Astrocyte (in vitro differentiated cells and primary cell): ENCODE measurements around the gene STK4. TPM values are rescaled to one million over a fixed set of nuclear protein-coding genes. Genes with fewer than 3 reads are reported as not detected.

ENCODE experiments used
- DNase-seq: peaks from one replicate; pipeline ENCODE4 v3.0.0-alpha.2; 2010; ENCODE audit warnings: low read depth
- FAIRE-seq: peaks from 2 replicates; lab custom pipeline; 2011; peaks lifted over from hg19 to GRCh38; lab: Jason Lieb, UNC
- H2AFZ ChIP-seq: 2 replicates; pipeline ENCODE4 v1.6.0; 2012; ENCODE audit warnings: low read depth, low read length, inconsistent platforms
- H3K27ac ChIP-seq: 2 replicates; pipeline ENCODE4 v1.5.1; 2011; ENCODE audit warnings: low read depth, low read length, inconsistent platforms
- H3K27me3 ChIP-seq: 2 replicates; pipeline ENCODE4 v1.6.0; 2011; ENCODE audit warnings: low read length, inconsistent platforms; ENCODE audit not compliant: insufficient read depth
- H3K36me3 ChIP-seq: 2 replicates; pipeline ENCODE4 v1.5.1; 2011; ENCODE audit warnings: low read length, inconsistent platforms; ENCODE audit not compliant: insufficient read depth
- H3K4me1 ChIP-seq: 2 replicates; pipeline ENCODE4 v1.5.1; 2011; ENCODE audit warnings: low read length, inconsistent platforms; ENCODE audit not compliant: insufficient read depth
- H3K4me2 ChIP-seq: 2 replicates; pipeline ENCODE4 v1.6.0; 2012; ENCODE audit warnings: low read length, inconsistent platforms
- H3K4me3 ChIP-seq: 2 replicates; pipeline ENCODE4 v1.5.1; 2011; ENCODE audit warnings: low read depth, mild to moderate bottlenecking, low read length, inconsistent platforms; ENCODE audit not compliant: insufficient read depth
- H3K79me2 ChIP-seq: 2 replicates; pipeline ENCODE4 v1.6.0; 2012; ENCODE audit warnings: mild to moderate bottlenecking, low read length, inconsistent platforms; ENCODE audit not compliant: insufficient read depth
- H3K9ac ChIP-seq: 2 replicates; pipeline ENCODE4 v1.6.0; 2012; ENCODE audit warnings: mild to moderate bottlenecking, low read length, inconsistent platforms
- H3K9me3 ChIP-seq: 2 replicates; pipeline ENCODE4 v1.5.1; 2012; ENCODE audit warnings: low read depth, mild to moderate bottlenecking, low read length, inconsistent platforms; ENCODE audit not compliant: insufficient read depth
- H4K20me1 ChIP-seq: 2 replicates; pipeline ENCODE4 v1.6.0; 2012; ENCODE audit warnings: low read length, inconsistent platforms; ENCODE audit not compliant: insufficient read depth
- H3K27ac Mint-ChIP-seq: one replicate; pipeline ENCODE4 v1.8.0; 2021; ENCODE audit warnings: mild to moderate bottlenecking, mixed read lengths; ENCODE audit not compliant: unreplicated experiment
- H3K27me3 Mint-ChIP-seq: one replicate; pipeline ENCODE4 v1.8.0; 2021; ENCODE audit warnings: low read depth, mixed read lengths; ENCODE audit not compliant: unreplicated experiment
- H3K36me3 Mint-ChIP-seq: one replicate; pipeline ENCODE4 v1.8.0; 2021; ENCODE audit warnings: low read depth, mixed read lengths; ENCODE audit not compliant: unreplicated experiment
- H3K4me1 Mint-ChIP-seq: one replicate; pipeline ENCODE4 v1.8.0; 2021; ENCODE audit warnings: low read depth, mixed read lengths; ENCODE audit not compliant: unreplicated experiment
- H3K4me3 Mint-ChIP-seq: one replicate; pipeline ENCODE4 v1.8.0; 2021; ENCODE audit warnings: mild to moderate bottlenecking, moderate library complexity, mixed read lengths; ENCODE audit not compliant: unreplicated experiment
- H3K9me3 Mint-ChIP-seq: one replicate; pipeline ENCODE4 v1.8.0; 2021; ENCODE audit warnings: mild to moderate bottlenecking, mixed read lengths; ENCODE audit not compliant: unreplicated experiment
- EZH2 ChIP-seq: IDR thresholded peaks from 2 replicates; pipeline ENCODE4 v1.6.1; 2012; ENCODE audit warnings: mild to moderate bottlenecking, low read length, inconsistent platforms; ENCODE audit not compliant: insufficient read depth
- total RNA-seq: library from RNA; stranded (reverse); gene quantifications from 2 replicates; pipeline ENCODE4 v1.2.1, GENCODE V29; 2021
- TF ChIP-seq, protein P1 (sequence below): IDR thresholded peaks from 2 replicates; pipeline ENCODE4 v1.5.1; 2011; ENCODE audit warnings: low read depth, mild to moderate bottlenecking, inconsistent platforms, low read length, moderate library complexity; ENCODE audit not compliant: insufficient read depth

STK4 gene
- total RNA-seq, 1 donor from 2014 or later: 41.4 TPM

DNA sequence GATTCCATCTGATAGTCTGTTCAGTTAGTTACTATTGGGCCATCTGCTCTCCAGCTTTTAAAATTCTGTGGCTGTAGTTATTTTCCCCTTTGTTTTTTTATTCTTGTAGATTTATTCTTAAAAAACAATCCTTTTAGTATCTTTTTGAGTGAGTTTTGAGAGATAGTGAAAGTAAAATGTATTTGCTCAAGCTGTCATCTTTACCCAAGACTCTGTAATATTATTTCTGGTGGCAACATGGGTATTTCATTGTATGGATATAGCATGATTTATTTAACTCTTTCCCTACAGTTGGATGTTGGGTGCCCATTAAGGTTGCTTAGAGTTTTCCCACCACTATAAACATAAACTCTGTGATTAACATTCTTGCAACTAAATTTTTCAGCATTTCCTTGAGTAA is 24.6 kb downstream of the STK4 start:
- no peak for TF ChIP-seq EZH2
- TF ChIP-seq, protein P1, sequence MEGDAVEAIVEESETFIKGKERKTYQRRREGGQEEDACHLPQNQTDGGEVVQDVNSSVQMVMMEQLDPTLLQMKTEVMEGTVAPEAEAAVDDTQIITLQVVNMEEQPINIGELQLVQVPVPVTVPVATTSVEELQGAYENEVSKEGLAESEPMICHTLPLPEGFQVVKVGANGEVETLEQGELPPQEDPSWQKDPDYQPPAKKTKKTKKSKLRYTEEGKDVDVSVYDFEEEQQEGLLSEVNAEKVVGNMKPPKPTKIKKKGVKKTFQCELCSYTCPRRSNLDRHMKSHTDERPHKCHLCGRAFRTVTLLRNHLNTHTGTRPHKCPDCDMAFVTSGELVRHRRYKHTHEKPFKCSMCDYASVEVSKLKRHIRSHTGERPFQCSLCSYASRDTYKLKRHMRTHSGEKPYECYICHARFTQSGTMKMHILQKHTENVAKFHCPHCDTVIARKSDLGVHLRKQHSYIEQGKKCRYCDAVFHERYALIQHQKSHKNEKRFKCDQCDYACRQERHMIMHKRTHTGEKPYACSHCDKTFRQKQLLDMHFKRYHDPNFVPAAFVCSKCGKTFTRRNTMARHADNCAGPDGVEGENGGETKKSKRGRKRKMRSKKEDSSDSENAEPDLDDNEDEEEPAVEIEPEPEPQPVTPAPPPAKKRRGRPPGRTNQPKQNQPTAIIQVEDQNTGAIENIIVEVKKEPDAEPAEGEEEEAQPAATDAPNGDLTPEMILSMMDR: no peak

DNA sequence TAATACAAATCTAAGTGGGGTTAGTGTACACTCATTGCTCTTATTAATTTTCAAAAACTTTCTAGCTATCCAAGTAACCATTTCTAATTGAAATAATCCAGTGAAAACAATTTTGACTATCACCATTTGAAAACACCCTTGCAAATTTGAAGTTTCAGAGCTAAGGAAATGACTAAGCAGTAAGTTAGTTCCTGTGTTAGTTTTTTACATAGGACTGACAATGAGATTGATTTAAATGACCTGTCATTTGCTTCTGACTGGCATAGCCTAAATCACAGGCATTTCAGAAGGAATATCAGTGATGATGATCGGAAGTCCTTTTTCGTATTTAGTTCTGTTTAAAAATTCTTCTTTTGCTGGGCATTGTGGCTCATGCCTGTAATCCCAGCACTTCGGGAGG is 27.0 kb downstream of the STK4 start:
- no peak overlapping the region for H3K9ac ChIP-seq
- peak; percentile 28 for DNase-seq
- H2AFZ ChIP-seq: no peak overlapping the region
- no peaks in the 10 kb centered on the region for H3K9me3 ChIP-seq
- H3K27me3 ChIP-seq: no peaks in the 10 kb centered on the region
- FAIRE-seq: no peak
- H3K79me2 ChIP-seq: peaks cover 24% of the 10 kb centered on the region
- H3K36me3 ChIP-seq: peaks cover 12% of the 10 kb centered on the region
- Mint-ChIP-seq H3K4me1 (peaks cover 27% of the 10 kb centered on the region), H3K4me3 (peak overlapping the region; percentile 42), H3K9me3 (peaks cover 2% of the 10 kb centered on the region), H3K27me3 (no peaks in the 10 kb centered on the region), H3K36me3 (peaks cover 10% of the 10 kb centered on the region), H3K27ac (peak overlapping the region; percentile 84)
- H3K27ac ChIP-seq: no peak overlapping the region
- TF ChIP-seq, protein P1: no peak
- no peak for TF ChIP-seq EZH2
- H3K4me3 ChIP-seq: no peak overlapping the region
- peaks cover 5% of the 10 kb centered on the region for H4K20me1 ChIP-seq
- peak overlapping the region; percentile 40 for H3K4me2 ChIP-seq
- H3K4me1 ChIP-seq: no peaks in the 10 kb centered on the region

More for the DNA sequence above, 24.6 kb downstream of the STK4 start:
- Histone ChIP-seq H3K4me3 (no peak overlapping the region), H3K79me2 (peaks cover 24% of the 10 kb centered on the region), H2AFZ (no peak overlapping the region), H3K9me3 (no peaks in the 10 kb centered on the region), H3K9ac (no peak overlapping the region), H4K20me1 (peaks cover 5% of the 10 kb centered on the region), H3K4me2 (no peak overlapping the region), H3K36me3 (peaks cover 4% of the 10 kb centered on the region), H3K4me1 (no peaks in the 10 kb centered on the region), H3K27ac (no peak overlapping the region), H3K27me3 (no peaks in the 10 kb centered on the region)
- peak overlapping the region; percentile 27 for H3K27ac Mint-ChIP-seq
- peaks cover 2% of the 10 kb centered on the region for H3K9me3 Mint-ChIP-seq
- H3K4me1 Mint-ChIP-seq: peaks cover 22% of the 10 kb centered on the region
- no peak for FAIRE-seq
- H3K4me3 Mint-ChIP-seq: no peak overlapping the region
- DNase-seq: no peak
- H3K27me3 Mint-ChIP-seq: no peaks in the 10 kb centered on the region
- H3K36me3 Mint-ChIP-seq: peaks cover 2% of the 10 kb centered on the region

DNA sequence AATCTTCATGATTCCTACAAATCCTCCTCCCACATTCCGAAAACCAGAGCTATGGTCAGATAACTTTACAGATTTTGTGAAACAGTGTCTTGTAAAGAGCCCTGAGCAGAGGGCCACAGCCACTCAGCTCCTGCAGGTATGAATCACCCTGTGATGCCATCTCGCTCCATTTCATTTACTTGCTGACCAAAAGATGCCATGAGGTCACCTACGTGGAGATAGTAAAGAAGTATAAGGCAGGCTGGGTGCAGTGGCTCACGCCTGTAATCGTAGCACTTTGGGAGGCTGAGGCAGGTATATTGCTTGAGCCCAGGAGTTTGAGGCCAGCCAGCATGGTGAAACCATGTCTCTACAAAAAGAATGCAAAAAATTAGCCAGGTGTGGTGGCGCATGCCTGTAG is 30.9 kb downstream of the STK4 start:
- Mint-ChIP-seq H3K4me3 (no peak overlapping the region), H3K9me3 (peaks cover 2% of the 10 kb centered on the region), H3K27me3 (no peaks in the 10 kb centered on the region), H3K4me1 (peaks cover 18% of the 10 kb centered on the region), H3K36me3 (peaks cover 11% of the 10 kb centered on the region), H3K27ac (no peak overlapping the region)
- Histone ChIP-seq H4K20me1 (no peaks in the 10 kb centered on the region), H3K4me2 (no peak overlapping the region), H3K27ac (no peak overlapping the region), H2AFZ (no peak overlapping the region), H3K27me3 (no peaks in the 10 kb centered on the region), H3K4me1 (no peaks in the 10 kb centered on the region), H3K9me3 (no peaks in the 10 kb centered on the region), H3K79me2 (peaks cover 5% of the 10 kb centered on the region), H3K4me3 (no peak overlapping the region), H3K9ac (no peak overlapping the region), H3K36me3 (peaks cover 26% of the 10 kb centered on the region)
- TF ChIP-seq EZH2: no peak
- TF ChIP-seq, protein P1: no peak
- DNase-seq (no peak), FAIRE-seq (no peak)
